Stimulated activated CD4-positive, alpha-beta T cell treated with anti-CD3 and anti-CD28 coated beads, Interleukin-4, amount 100 ng/mL, for 48 hours (primary cell): Measurements from ENCODE around the gene VSIG10.
"Not testable (repeated sequence)": the region's sequence is repeated elsewhere in the genome, so short reads cannot be mapped to it uniquely, and the experiment has no call there.

ENCODE experiments used
- DNase-seq, 2 donors: peaks; one replicate each; pipeline ENCODE4 v3.0.0-alpha.2; 2020; ENCODE audit warnings: low read depth in 2 of 2

VSIG10 gene

GRCh38 chr12:118103601-118104382, at the start of gene VSIG10:
Gene VSIG10 (minus strand): TSS chr12:118104011. CDS start chr12:118103671, 340 bp downstream.
- peak in 1 of 2 donors; percentile 1 for DNase-seq

GRCh38 chr12:118151755-118152154, 47.9 kb upstream of the VSIG10 start:
- no peak for DNase-seq

GRCh38 chr12:118150625-118151024, 46.8 kb upstream of the VSIG10 start:
- no peak for DNase-seq

GRCh38 chr12:118148287-118148686, 44.5 kb upstream of the VSIG10 start:
- DNase-seq, result no peak

- no peak for DNase-seq
Observed at GRCh38 chr12:118145798-118146156, 42.0 kb upstream of the VSIG10 start.

GRCh38 chr12:118145113-118145797, 41.4 kb upstream of the VSIG10 start:
- DNase-seq, result no peak

- no peak for DNase-seq
Observed at GRCh38 chr12:118144499-118144898, 40.7 kb upstream of the VSIG10 start.

GRCh38 chr12:118140825-118141224, 37.0 kb upstream of the VSIG10 start:
- DNase-seq, result no peak

GRCh38 chr12:118137148-118137678, 33.4 kb upstream of the VSIG10 start:
- DNase-seq, result no peak

- DNase-seq, result peak; percentile 28 to 34
Observed at GRCh38 chr12:118136559-118137003, 32.8 kb upstream of the VSIG10 start.

GRCh38 chr12:118135788-118136558, 32.2 kb upstream of the VSIG10 start, which contains the start of gene PEBP1:
Gene PEBP1 (plus strand): TSS chr12:118136124. CDS start chr12:118136210, 86 bp downstream.
- DNase-seq, result peak; percentile 89 to 93

- DNase-seq, result not testable (repeated sequence)
Observed at GRCh38 chr12:118129436-118129835, 25.6 kb upstream of the VSIG10 start.

GRCh38 chr12:118127867-118128266, 24.1 kb upstream of the VSIG10 start:
- DNase-seq, result no peak

- no peak for DNase-seq
Observed at GRCh38 chr12:118126119-118126757, 22.4 kb upstream of the VSIG10 start.

- no peak for DNase-seq
Observed at GRCh38 chr12:118125743-118126118, 21.9 kb upstream of the VSIG10 start.

GRCh38 chr12:118124333-118124874, 20.6 kb upstream of the VSIG10 start:
- no peak for DNase-seq

- no peak for DNase-seq
Observed at GRCh38 chr12:118122264-118122663, 18.5 kb upstream of the VSIG10 start.

GRCh38 chr12:118120579-118121363, 17.0 kb upstream of the VSIG10 start:
- DNase-seq, result peak; percentile 53 to 65

GRCh38 chr12:118119449-118119879, 15.7 kb upstream of the VSIG10 start:
- no peak for DNase-seq

GRCh38 chr12:118109088-118109487, 5.3 kb upstream of the VSIG10 start:
- DNase-seq, result no peak
